ENCODE measurements around the gene TSPEAR.

GRCh38 chr21:44579833-44580144 is 131.6 kb downstream of the TSPEAR start:
- no peak for TF ChIP-seq CTCF (IDR thresholded peaks at IDR 0.05)
- no peak for TF ChIP-seq POLR2A (IDR thresholded peaks at IDR 0.05)
- no peak for TF ChIP-seq EP300 (IDR thresholded peaks at IDR 0.05)
